Body of pancreas (tissue), 4 donors: ENCODE measurements around the gene CHFR.

Experiments
- POLR2A ChIP-seq, 3 donors: fragments of 450-650 bp; IDR thresholded peaks; one replicate each; pipeline ENCODE4 v1.6.1; 2016; ENCODE audit warnings: antibody characterized with exemption in 3 of 3, mild to moderate bottlenecking in 2 of 3
- TF ChIP-seq, protein P1 (sequence below), 7 experiments: fragments of 450-650 bp in 4 of 7; fragments of 200-600 bp in 3 of 7; sonication (generic) in 3 of 7; IDR thresholded peaks; one replicate each; pipeline ENCODE4 v1.5.1; 2016 to 2019; ENCODE audit warnings: antibody characterized with exemption in 7 of 7

DNA sequence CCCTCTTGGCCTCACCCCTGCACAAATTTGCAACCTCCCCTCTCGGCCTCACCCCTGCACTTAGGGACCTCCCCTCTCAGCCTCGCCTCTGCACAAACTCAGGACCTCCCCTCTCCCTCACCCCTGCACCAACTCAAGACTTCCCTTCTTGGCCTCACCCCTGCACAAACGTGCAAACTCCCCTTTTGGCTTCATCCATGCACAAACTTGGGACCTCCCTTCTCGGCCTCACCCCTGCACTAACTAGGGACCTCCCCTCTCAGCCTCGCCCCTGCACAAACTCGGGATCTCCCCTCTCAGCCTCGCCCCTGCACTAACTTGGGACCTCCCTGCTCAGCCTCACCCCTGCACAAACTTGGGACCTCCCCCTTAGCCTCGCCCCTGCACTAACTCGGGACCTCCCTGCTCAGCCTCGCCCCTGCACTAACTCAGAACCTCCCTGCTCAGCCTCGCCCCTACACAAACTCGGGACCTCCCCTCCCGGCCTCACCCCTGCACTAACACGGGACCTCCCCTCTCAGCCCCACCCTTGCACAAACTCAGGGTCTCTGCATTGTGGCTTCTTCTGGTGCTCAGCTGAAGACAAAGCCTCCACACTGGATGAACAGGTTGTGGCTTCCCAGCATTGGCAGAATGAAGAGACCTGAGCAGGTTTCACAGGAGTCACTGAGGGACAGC, 47.7 kb downstream of the CHFR start:
- TF ChIP-seq, protein P1, sequence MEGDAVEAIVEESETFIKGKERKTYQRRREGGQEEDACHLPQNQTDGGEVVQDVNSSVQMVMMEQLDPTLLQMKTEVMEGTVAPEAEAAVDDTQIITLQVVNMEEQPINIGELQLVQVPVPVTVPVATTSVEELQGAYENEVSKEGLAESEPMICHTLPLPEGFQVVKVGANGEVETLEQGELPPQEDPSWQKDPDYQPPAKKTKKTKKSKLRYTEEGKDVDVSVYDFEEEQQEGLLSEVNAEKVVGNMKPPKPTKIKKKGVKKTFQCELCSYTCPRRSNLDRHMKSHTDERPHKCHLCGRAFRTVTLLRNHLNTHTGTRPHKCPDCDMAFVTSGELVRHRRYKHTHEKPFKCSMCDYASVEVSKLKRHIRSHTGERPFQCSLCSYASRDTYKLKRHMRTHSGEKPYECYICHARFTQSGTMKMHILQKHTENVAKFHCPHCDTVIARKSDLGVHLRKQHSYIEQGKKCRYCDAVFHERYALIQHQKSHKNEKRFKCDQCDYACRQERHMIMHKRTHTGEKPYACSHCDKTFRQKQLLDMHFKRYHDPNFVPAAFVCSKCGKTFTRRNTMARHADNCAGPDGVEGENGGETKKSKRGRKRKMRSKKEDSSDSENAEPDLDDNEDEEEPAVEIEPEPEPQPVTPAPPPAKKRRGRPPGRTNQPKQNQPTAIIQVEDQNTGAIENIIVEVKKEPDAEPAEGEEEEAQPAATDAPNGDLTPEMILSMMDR (IDR thresholded peaks at IDR 0.05) = no peak
- no peak for TF ChIP-seq POLR2A (IDR thresholded peaks at IDR 0.05)
